HEK293 (cell line): ENCODE measurements around the gene CHI3L2.

Experiments
- CTCF ChIP-seq: fragments of 450-650 bp; formaldehyde crosslinking; IDR thresholded peaks from 2 replicates; pipeline ENCODE4 v1.5.1; 2016; ENCODE audit warnings: missing biosample characterization, missing genetic modification characterization
- ZNF280D ChIP-seq: fragments of 450-650 bp; formaldehyde crosslinking; IDR thresholded peaks from 2 replicates; pipeline ENCODE4 v1.5.1; 2016; ENCODE audit warnings: missing biosample characterization, missing genetic modification characterization
- ZNF302 ChIP-seq: fragments of 450-650 bp; formaldehyde crosslinking; IDR thresholded peaks from 2 replicates; pipeline ENCODE4 v1.5.1; 2016; ENCODE audit warnings: missing biosample characterization, missing genetic modification characterization, low read depth

GRCh38 chr1:111280267-111280666, 52.8 kb downstream of the CHI3L2 start:
- TF ChIP-seq ZNF302 (tag by site-specific recombination) (no peak), ZNF280D (no peak), CTCF (no peak)
